Measurements from ENCODE around the gene ZNF556.

DNA sequence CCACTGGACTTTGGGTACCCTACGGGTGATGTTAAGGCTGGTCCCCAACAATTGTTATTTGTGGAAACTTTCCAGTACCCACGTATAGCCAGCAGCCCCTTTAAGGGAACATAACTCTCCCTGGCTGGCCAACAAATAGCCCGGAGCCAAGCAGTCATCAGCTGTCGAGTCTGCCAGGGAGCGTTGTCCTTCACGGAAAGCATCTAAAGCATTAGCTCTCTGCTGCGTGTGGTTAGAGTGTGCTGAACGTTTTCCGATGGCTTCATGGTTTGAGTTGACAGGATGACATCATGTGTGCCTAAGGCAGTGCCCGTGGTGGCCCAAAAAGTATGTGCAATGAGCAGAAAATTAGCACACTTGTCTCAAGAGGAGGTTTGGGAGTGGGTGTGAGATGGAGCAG is 3.3 kb upstream of the ZNF556 start:
- TF ChIP-seq, protein P1, sequence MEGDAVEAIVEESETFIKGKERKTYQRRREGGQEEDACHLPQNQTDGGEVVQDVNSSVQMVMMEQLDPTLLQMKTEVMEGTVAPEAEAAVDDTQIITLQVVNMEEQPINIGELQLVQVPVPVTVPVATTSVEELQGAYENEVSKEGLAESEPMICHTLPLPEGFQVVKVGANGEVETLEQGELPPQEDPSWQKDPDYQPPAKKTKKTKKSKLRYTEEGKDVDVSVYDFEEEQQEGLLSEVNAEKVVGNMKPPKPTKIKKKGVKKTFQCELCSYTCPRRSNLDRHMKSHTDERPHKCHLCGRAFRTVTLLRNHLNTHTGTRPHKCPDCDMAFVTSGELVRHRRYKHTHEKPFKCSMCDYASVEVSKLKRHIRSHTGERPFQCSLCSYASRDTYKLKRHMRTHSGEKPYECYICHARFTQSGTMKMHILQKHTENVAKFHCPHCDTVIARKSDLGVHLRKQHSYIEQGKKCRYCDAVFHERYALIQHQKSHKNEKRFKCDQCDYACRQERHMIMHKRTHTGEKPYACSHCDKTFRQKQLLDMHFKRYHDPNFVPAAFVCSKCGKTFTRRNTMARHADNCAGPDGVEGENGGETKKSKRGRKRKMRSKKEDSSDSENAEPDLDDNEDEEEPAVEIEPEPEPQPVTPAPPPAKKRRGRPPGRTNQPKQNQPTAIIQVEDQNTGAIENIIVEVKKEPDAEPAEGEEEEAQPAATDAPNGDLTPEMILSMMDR (IDR thresholded peaks at IDR 0.05): no peak
- no peak for TF ChIP-seq POLR2A (IDR thresholded peaks at IDR 0.05)

All from stomach (tissue), 4 donors.